ENCODE measurements around the gene MADD.

The MADD gene

DNA sequence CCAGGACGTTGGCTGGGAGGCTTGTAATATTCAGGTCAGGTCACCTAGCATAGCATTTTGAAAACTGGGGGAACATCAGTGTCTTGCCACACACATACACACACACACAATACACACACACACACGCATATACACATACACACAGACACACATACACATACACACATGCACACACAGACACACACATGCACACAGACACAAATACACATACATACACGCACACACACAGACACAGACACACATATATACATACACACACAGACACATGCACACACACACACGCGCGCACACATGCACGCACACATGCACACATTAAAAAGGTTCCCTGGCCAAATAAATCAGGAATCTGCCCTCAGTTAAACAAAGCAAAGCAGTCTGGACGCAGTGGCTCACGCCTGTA lies 70.1 kb downstream of the MADD start:
- no peaks in the 10 kb centered on the region for H3K36me3 ChIP-seq (ENCODE audit: insufficient read depth, low read length)
- H3K9ac ChIP-seq (ENCODE audit: low read depth, low read length) = no peak overlapping the region
- H3K9me3 ChIP-seq (ENCODE audit: control insufficient read depth, insufficient read depth, low read length) = no peaks in the 10 kb centered on the region
- no peaks in the 10 kb centered on the region for H3K4me1 ChIP-seq (ENCODE audit: insufficient read depth, low read length)

DNA sequence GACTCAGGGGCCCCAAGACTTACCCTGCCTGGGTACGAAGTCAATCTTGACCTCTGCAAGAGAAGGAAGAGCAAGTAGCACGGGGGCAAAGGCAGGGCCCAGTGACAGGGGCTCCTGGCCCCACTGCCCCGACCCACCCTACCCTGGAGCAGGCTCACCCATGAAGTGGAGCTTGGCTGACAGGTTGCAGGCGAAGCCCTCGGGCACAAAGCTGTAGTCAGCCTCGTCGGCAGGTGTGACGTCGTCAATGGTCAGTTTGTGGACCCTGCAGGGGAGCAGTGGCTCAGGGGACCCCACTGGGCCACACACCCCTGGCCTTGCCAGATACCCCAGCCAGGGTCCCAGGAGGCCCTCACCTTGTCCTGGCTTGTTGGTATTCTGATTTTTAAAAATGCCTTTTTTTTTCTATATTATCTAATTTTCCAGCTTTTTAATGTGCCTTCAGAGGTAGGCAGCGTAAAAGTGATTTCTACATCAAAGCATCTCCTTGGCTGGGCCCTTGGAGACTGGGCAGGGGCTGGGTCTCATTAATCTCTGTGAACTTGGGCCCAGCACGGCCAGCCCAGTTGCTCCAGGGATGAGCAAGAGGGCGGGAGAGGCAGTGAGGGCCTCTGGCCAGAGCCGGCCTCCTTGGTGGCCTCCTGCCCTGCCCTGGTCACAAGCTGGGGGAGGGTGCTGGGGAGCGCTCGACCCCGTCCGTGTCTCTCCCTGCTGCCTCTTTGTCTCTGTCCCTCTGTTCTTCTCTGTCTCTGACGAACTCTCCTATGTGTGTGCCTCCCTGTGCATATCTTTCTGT lies 71.2 kb downstream of the MADD start:
- H3K9ac ChIP-seq (ENCODE audit: low read depth, low read length) = no peak overlapping the region
- no peaks in the 10 kb centered on the region for H3K9me3 ChIP-seq (ENCODE audit: control insufficient read depth, insufficient read depth, low read length)
- H3K36me3 ChIP-seq (ENCODE audit: insufficient read depth, low read length) = no peaks in the 10 kb centered on the region
- no peaks in the 10 kb centered on the region for H3K4me1 ChIP-seq (ENCODE audit: insufficient read depth, low read length)

DNA sequence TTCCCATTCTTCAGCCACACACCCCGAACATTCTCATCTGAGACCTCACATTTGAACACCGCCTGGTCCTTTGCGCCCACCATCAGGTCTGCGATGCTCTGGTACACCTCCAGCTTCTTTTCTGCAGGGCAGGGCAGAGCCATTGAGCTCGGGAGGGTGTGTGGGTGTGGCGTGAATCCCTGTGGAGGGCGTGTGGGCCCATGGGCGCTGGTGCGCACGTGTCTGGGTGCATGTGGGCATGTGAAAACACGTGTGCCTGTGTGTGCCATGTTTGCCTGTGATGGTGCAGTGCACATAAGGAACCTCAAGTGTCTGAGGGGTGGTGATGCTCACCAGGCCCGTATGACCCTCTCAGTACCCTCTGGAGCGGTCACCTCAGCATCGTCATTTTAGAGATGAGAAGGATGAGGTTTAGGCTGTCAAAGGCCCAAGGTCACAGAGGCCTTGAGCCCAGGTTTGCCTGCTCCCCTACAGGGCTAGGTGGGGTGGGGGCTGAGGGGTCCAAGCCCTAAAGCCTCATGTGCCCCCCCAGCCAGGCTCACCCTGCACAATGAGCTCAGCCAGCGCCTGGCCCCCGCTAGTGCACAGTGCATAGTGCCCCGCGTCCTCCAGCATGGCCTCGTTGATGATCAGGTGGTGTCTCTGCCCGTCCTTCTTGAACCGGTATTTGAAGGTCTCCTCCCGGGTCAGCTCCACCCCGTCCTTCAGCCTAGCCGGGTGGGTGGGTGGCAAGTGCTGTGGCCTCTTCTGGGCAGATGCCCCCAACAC lies 72.3 kb downstream of the MADD start:
- Histone ChIP-seq H3K9ac (ENCODE audit: low read depth, low read length) (no peak overlapping the region), H3K36me3 (ENCODE audit: insufficient read depth, low read length) (no peaks in the 10 kb centered on the region), H3K9me3 (ENCODE audit: control insufficient read depth, insufficient read depth, low read length) (no peaks in the 10 kb centered on the region), H3K4me1 (ENCODE audit: insufficient read depth, low read length) (no peaks in the 10 kb centered on the region)

DNA sequence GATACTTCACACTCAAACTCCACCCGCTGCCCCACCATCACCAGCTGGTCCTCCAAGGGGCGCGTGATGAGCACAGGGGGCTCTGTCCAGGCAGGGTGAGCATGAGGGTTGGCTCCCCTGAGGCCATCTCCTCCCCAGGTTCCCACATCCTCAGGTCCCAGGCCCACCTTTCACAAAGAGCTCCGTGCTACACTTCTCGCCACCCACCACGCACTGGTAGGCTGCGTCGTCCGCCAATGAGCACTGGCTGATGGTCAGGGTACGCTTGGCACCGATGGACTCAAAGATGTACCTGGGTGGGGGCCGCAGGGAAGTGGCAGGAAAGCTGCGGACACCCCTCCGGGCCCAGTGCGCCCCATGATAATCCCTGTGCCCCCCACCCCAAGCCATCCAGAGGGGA lies 72.9 kb downstream of the MADD start:
- Histone ChIP-seq H3K9ac (ENCODE audit: low read depth, low read length) (no peak overlapping the region), H3K4me1 (ENCODE audit: insufficient read depth, low read length) (no peaks in the 10 kb centered on the region), H3K36me3 (ENCODE audit: insufficient read depth, low read length) (no peaks in the 10 kb centered on the region), H3K9me3 (ENCODE audit: control insufficient read depth, insufficient read depth, low read length) (no peaks in the 10 kb centered on the region)

DNA sequence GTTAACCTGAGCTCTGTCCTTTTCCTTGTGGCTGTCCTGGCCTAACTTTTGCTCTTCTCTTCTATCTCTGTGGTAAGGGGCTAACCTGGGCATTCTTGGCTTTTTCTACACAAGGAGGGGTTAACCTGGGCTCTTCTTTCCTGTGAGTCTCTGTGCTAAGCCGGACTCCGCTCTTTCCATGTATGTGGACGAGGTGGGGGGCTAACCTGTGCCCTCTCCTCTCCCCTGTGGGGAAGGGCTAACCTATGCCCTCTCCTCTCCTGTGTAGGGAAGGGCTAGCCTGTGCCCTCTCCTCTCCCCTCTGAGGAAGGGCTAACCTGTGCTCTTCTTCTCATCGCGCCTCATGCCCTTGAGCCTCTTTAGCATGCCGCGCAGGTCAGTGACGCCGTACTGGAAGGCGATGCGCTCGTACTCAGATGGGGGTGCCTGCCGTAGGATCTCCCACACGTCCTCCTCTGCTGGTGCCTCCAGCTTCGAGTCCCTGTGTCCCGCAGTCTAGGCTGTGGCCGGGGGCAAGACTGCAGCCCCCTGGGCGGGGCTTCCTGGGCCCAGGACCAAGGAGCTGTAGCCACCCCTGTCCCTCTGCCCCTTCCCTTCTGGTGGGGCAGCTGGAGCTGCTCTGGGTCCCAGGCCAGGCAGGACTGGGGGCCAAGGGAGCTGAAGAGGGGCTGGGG lies 76.1 kb downstream of the MADD start:
- Histone ChIP-seq H3K4me1 (ENCODE audit: insufficient read depth, low read length) (no peaks in the 10 kb centered on the region; the same call in 1 of the 2 replicates), H3K36me3 (ENCODE audit: insufficient read depth, low read length) (no peaks in the 10 kb centered on the region), H3K9ac (ENCODE audit: low read depth, low read length) (no peak overlapping the region), H3K9me3 (ENCODE audit: control insufficient read depth, insufficient read depth, low read length) (no peaks in the 10 kb centered on the region)

DNA sequence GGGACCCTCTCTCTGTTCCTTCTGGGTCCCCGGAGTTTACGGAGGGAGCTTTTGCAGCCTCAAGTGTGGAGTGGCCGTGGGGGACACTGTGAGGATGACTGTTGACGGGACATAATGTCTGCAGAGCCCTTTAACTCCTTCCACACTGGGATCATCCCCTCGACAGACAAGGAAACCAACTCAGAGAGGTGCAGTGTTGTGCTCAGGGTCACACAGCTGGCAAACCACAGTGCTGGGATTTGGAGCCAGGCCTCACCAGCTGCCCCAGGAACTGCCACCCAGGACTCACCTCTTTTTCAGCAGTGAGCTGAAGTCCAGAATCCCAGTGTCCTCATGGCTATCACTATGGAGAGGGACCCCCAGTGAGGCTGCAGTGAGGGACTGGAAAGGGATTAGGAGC lies 77.2 kb downstream of the MADD start:
- H3K4me1 ChIP-seq (ENCODE audit: insufficient read depth, low read length) = no peaks in the 10 kb centered on the region; the same call in 1 of the 2 replicates
- H3K36me3 ChIP-seq (ENCODE audit: insufficient read depth, low read length) = no peaks in the 10 kb centered on the region
- no peak overlapping the region for H3K9ac ChIP-seq (ENCODE audit: low read depth, low read length)
- no peaks in the 10 kb centered on the region for H3K9me3 ChIP-seq (ENCODE audit: control insufficient read depth, insufficient read depth, low read length)

DNA sequence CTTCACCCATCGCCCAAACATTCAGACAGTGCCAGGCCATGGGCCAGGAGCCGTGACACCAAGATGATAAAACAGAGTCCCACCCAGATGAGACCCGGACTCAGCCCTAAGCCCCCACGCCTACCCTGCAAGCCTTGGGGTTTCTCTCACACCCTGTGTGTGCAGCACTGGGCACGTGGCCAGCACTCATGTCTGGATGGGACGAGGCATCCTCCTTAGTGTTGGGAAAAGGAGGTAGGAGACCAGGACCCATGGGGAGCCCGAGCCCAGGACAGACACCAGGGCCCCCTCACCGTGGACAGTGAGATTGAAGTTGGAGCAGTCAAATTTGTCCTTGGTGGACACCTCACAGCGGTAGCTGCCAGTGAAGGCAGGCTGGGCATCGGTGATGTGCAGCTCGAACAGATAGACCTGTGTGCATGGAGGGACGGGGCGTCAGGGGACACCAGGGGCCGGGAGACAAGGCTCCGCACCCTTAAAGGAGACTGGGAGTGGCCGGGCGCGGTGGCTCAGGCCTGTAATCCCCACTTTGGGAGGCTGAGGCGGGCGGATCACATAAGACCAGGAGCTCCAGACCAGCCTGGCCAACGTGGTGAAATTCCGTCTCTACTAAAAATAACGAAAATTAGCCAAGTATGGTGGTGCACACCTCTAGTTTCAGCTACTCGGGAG lies 78.3 kb downstream of the MADD start:
- Histone ChIP-seq H3K9me3 (ENCODE audit: control insufficient read depth, insufficient read depth, low read length) (no peaks in the 10 kb centered on the region), H3K9ac (ENCODE audit: low read depth, low read length) (no peak overlapping the region), H3K4me1 (ENCODE audit: insufficient read depth, low read length) (no peaks in the 10 kb centered on the region; the same call in 1 of the 2 replicates), H3K36me3 (ENCODE audit: insufficient read depth, low read length) (no peaks in the 10 kb centered on the region)

DNA sequence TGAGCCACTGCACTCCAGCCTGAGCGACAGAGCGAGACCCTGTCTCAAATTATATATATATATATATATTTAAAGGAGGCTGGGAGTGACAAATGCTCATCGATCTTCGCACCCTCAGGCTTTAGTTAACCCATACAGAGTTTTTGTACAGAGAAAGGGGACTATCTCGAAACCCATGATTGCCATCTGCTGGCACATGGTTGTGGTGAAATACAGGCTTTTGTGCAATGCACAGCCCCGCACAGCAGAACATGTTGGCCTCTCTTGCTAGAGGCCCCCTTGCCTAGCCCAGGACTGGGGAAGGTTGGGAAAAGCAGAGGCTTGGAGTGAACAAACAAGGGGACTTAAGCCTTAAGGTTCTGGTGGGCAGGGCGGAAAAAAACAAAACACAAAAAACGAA lies 78.9 kb downstream of the MADD start:
- Histone ChIP-seq H3K9ac (ENCODE audit: low read depth, low read length) (no peak overlapping the region), H3K9me3 (ENCODE audit: control insufficient read depth, insufficient read depth, low read length) (no peaks in the 10 kb centered on the region), H3K4me1 (ENCODE audit: insufficient read depth, low read length) (no peaks in the 10 kb centered on the region; the same call in 1 of the 2 replicates)

DNA sequence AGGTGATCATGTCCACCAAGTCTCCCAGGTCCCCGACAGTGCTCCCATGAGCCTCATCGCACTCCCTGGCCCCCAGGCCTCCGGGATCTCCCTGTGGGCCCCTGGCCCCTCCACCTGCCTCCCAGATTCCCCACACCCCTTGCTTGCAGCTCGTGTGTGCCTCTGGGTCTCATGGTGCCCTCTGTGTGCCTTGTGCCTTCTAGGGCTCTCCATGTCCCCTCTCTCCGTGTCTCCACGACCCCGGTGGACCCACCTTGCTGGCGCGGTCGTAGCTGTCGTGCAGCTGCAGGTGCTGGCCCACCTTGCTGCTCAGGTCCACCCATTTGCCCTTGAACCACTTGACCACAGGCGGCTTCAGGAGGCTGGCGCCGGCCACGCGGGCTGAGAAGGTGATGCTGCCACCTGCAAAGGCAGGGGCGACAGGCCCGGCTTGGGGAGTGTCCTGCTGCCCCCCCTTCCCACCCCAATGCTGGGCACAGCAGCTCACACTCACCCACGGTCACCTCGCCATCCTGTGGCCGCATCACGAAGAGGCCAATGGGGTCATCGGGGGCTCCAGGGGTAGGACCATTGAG lies 79.7 kb downstream of the MADD start:
- Histone ChIP-seq H3K4me1 (ENCODE audit: insufficient read depth, low read length) (no peaks in the 10 kb centered on the region; the same call in 1 of the 2 replicates), H3K36me3 (ENCODE audit: insufficient read depth, low read length) (no peaks in the 10 kb centered on the region), H3K9ac (ENCODE audit: low read depth, low read length) (no peak overlapping the region), H3K9me3 (ENCODE audit: control insufficient read depth, insufficient read depth, low read length) (no peaks in the 10 kb centered on the region)

More for the DNA sequence above, 78.9 kb downstream of the MADD start:
- H3K36me3 ChIP-seq (ENCODE audit: insufficient read depth, low read length) = no peaks in the 10 kb centered on the region

DNA sequence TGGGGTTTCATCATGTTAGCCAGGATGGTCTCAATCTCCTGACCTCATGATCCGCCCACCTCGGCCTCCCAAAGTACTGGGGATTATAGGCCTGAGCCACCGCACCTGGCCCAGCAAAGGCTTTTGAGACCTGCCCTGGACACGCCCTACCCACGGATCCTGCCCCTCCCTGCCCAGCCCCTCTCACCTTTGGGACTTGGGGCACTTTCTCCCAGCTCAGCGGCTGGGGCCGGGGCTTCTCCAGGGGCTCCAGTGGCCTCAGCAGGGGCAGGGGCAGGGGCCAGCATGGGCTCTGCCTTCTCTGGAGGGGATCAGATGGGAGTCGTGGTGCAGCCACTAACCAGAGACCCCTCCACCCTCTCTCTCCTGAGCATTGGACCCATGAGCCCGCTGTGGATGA lies 80.4 kb downstream of the MADD start:
- H3K9ac ChIP-seq (ENCODE audit: low read depth, low read length) = no peak overlapping the region
- H3K36me3 ChIP-seq (ENCODE audit: insufficient read depth, low read length) = no peaks in the 10 kb centered on the region
- no peaks in the 10 kb centered on the region for H3K9me3 ChIP-seq (ENCODE audit: control insufficient read depth, insufficient read depth, low read length)
- no peaks in the 10 kb centered on the region; the same call in 1 of the 2 replicates for H3K4me1 ChIP-seq (ENCODE audit: insufficient read depth, low read length)

DNA sequence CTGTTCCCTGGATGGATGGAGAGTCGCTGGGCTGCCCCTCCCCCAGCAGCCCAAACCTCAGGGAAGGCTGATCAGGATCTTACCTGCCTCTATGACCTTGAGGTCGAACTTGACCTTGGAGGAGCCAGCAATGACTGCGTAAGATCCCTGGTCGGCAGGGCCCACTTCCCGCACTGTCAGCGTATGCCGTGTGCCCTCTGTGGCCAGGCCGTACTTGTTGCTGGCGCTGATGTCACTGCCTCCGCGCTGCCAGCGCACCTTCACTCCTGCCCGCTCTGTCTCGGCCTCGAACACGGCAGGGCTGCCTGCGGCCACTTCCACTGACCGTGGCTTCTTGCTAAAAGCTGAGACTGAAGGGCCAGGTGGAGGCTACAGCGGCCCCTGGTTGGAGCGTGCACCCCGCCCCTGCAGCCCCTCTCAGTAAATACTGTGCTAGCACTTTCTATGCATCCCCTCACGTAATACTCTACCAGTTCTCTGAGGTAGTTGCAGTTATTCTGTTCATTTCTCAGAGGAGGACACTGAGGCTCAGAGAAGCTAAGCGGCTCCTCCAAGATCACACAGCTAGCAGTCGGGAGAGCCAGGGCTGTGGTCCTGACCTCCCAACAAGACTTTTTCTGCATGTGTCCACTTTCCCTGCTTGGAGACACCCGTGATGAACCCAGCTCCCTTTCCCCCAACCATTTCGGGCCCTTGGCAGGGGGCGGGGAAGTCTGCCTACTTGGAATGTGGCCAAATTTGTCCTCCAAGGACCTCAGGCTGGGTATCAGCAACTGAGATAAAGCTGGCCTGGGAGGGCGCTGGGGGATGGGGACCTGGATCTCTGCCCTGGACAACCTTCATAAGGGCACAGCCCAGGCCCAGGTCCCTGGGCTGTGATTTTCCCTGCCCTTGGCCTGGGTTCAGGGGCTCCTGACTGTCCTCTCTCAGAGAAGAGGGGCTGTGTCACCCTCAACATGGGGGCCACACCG lies 81.5 kb downstream of the MADD start:
- Histone ChIP-seq H3K9me3 (ENCODE audit: control insufficient read depth, insufficient read depth, low read length) (no peaks in the 10 kb centered on the region), H3K36me3 (ENCODE audit: insufficient read depth, low read length) (no peaks in the 10 kb centered on the region), H3K4me1 (ENCODE audit: insufficient read depth, low read length) (no peaks in the 10 kb centered on the region; the same call in 1 of the 2 replicates), H3K9ac (ENCODE audit: low read depth, low read length) (no peak overlapping the region)

DNA sequence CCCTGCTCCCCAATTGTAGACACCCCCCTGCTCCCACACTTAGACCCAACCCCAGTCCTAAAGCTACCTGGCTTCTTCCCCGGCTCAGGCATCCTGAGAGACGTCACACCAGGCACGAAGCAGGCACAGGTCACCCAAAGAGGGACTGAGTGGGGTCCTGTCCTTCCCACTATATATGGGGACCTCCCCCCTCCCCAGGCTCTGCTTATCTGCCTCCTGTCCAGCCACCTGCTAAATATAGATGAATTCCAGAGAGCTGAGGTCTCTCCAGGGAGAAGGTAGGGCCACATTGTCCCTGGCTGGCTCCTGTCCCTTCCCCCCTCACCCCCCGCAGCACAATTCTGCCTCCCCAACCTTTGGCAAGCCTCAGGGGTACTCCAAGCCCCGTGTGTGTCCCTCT lies 82.6 kb downstream of the MADD start, which contains the start of gene MYBPC3:
TSS of gene MYBPC3 (minus strand) at position 147 of the 400 bp plus-strand sequence. CDS start at position 92, 55 bp downstream.
- H3K9ac ChIP-seq (ENCODE audit: low read depth, low read length) = no peak within 1 kb of the TSS
- H3K36me3 ChIP-seq (ENCODE audit: insufficient read depth, low read length) = no peaks in the 10 kb centered on the region
- H3K4me1 ChIP-seq (ENCODE audit: insufficient read depth, low read length) = no peaks in the 10 kb centered on the region; the same call in 1 of the 2 replicates
- no peaks in the 10 kb centered on the region for H3K9me3 ChIP-seq (ENCODE audit: control insufficient read depth, insufficient read depth, low read length)
